HCT116 (cell line): ENCODE results near the gene FBXO7. TPM values are rescaled to one million over a fixed set of nuclear protein-coding genes. Genes with fewer than 3 reads are reported as not detected.

ENCODE experiments used
- ATAC-seq: fragments of 200-7000 bp; cut with Tn5 transposase; 2 replicates; pipeline ENCODE4 v1.9.1; 2020; ENCODE audit warnings: mild to moderate bottlenecking, moderate library complexity
- BruUV-seq: library from RNA; stranded (reverse); fragments of 400-500 nt; replicated peaks from 2 replicates; lab custom pipeline; 2021; lab: Mats Ljungman, UMichigan
- CTCF ChIA-PET: fragments of 300-600 bp; sonication (Branson Sonifier 250); formaldehyde crosslinking; loops from one replicate; lab custom pipeline; 2021; ENCODE audit warnings: antibody characterized with exemption; lab: Charles Lee
- POLR2A ChIA-PET: fragments of 300-600, 350-600 bp; sonication (Branson Sonifier 250); formaldehyde crosslinking; loops from one replicate; lab custom pipeline; 2021; ENCODE audit warnings: antibody characterized with exemption; lab: Charles Lee
- RAD21 ChIA-PET, 2 experiments: fragments of 300-600 bp; sonication (Branson Sonifier 250); formaldehyde crosslinking; loops; one replicate each; lab custom pipeline; 2023; ENCODE audit warnings: low total read pairs in 2 of 2; ENCODE audit not compliant: uncharacterized antibody in 2 of 2, unreplicated experiment in 2 of 2, low non-redundant PET in 1 of 2; lab: Charles Lee
- DNase-seq: peaks from one replicate; pipeline ENCODE4 v3.0.0-alpha.2; 2010; ENCODE audit warnings: low read depth, low spot score
- H2AFZ ChIP-seq: fragments of 200-600 bp; shearing (Covaris generic), sonication (generic); 2 replicates; pipeline ENCODE4 v1.6.1; 2017; ENCODE audit warnings: low read depth, mixed run types, mixed read lengths, antibody characterized with exemption, low read length; ENCODE audit not compliant: poor library complexity, severe bottlenecking
- H3K27ac ChIP-seq: 2 replicates; pipeline ENCODE4 v1.5.1; 2012; ENCODE audit warnings: low read depth, low read length
- H3K27me3 ChIP-seq: fragments of 200-600 bp; sonication (generic); 2 replicates; pipeline ENCODE4 v1.6.1; 2016; ENCODE audit warnings: mixed run types, low read length, mixed read lengths; ENCODE audit not compliant: insufficient read depth
- H3K36me3 ChIP-seq, 2 experiments: fragments of 200-500 bp in 1 of 2; fragments of 200-600 bp in 1 of 2; sonication (Bioruptor generic) in 1 of 2; sonication (generic) in 1 of 2; 2 replicates each; pipeline versions ENCODE4 v1.5.1 to v1.6.1; 2014 to 2016; ENCODE audit warnings: low read length in 2 of 2, inconsistent platforms in 1 of 2, mixed read lengths in 1 of 2, mixed run types in 1 of 2; ENCODE audit not compliant: insufficient read depth in 2 of 2, control insufficient read depth in 1 of 2
- H3K4me1 ChIP-seq, 2 experiments: fragments of 200-600 bp in 1 of 2; sonication (generic) in 1 of 2; 2 replicates each; pipeline versions ENCODE4 v1.5.1 to v1.6.1; 2012 to 2017; ENCODE audit warnings: low read length in 2 of 2, inconsistent platforms in 1 of 2, mild to moderate bottlenecking in 1 of 2, mixed read lengths in 1 of 2, mixed run types in 1 of 2, moderate library complexity in 1 of 2; ENCODE audit not compliant: insufficient read depth in 2 of 2, control insufficient read depth in 1 of 2
- H3K4me2 ChIP-seq: fragments of 200-600 bp; sonication (generic); 2 replicates; pipeline ENCODE4 v1.6.1; 2017; ENCODE audit warnings: mixed run types, low read length, mixed read lengths
- H3K4me3 ChIP-seq, 2 experiments: fragments of 200-600 bp in 1 of 2; sonication (generic) in 1 of 2; replicated peaks in 1 of 2; 2 replicates each; pipeline ENCODE4 v1.5.1; 2011 to 2016; ENCODE audit warnings: low read length in 2 of 2, control low read depth in 1 of 2, low read depth in 1 of 2, mild to moderate bottlenecking in 1 of 2, mixed read lengths in 1 of 2, mixed run types in 1 of 2
- H3K79me2 ChIP-seq: fragments of 200-600 bp; sonication (generic); 2 replicates; pipeline ENCODE4 v1.6.1; 2017; ENCODE audit warnings: mild to moderate bottlenecking, mixed run types, low read length, moderate library complexity, mixed read lengths; ENCODE audit not compliant: insufficient read depth
- H3K9ac ChIP-seq: fragments of 200-600 bp; sonication (generic); 2 replicates; pipeline ENCODE4 v1.6.1; 2016; ENCODE audit warnings: low read length, mixed read lengths
- H3K9me2 ChIP-seq: fragments of 200-600 bp; sonication (generic), shearing (Covaris generic); 2 replicates; pipeline ENCODE4 v1.6.1; 2017; ENCODE audit warnings: mixed run types, mild to moderate bottlenecking, moderate library complexity; ENCODE audit not compliant: insufficient read depth
- H3K9me3 ChIP-seq, 2 experiments: fragments of 200-500 bp in 1 of 2; fragments of 200-600 bp in 1 of 2; sonication (Bioruptor generic) in 1 of 2; sonication (generic) in 1 of 2; 2 replicates each; pipeline ENCODE4 v1.6.1; 2014 to 2017; ENCODE audit warnings: low read length in 2 of 2, mixed read lengths in 2 of 2, inconsistent platforms in 1 of 2, low read depth in 1 of 2, mild to moderate bottlenecking in 1 of 2, mixed run types in 1 of 2, moderate library complexity in 1 of 2; ENCODE audit not compliant: control insufficient read depth in 1 of 2, insufficient read depth in 1 of 2
- H4K20me1 ChIP-seq: fragments of 200-600 bp; sonication (generic), shearing (Covaris generic); 2 replicates; pipeline ENCODE4 v1.6.1; 2017; ENCODE audit warnings: mixed run types, mild to moderate bottlenecking, moderate library complexity; ENCODE audit not compliant: insufficient read depth
- ATF3 ChIP-seq: IDR thresholded peaks from 2 replicates; pipeline ENCODE4 v1.6.1; 2012
- ELF1 ChIP-seq: IDR thresholded peaks from 2 replicates; pipeline ENCODE4 v1.6.1; 2012; ENCODE audit warnings: low read depth, borderline replicate concordance
- EZH2phosphoT487 ChIP-seq: fragments of 200-600 bp; IDR thresholded peaks from 2 replicates; pipeline ENCODE4 v1.6.1; 2018; ENCODE audit warnings: antibody characterized with exemption, borderline replicate concordance
- JUND ChIP-seq: IDR thresholded peaks from 2 replicates; pipeline ENCODE4 v1.6.1; 2012
- POLR2A ChIP-seq: IDR thresholded peaks from 2 replicates; pipeline ENCODE4 v1.7.0; 2011; ENCODE audit warnings: borderline replicate concordance; ENCODE audit not compliant: insufficient read depth, insufficient read length; ENCODE audit errors: extremely low read depth
- RAD21 ChIP-seq: IDR thresholded peaks from 2 replicates; pipeline ENCODE4 v1.6.1; 2012; ENCODE audit warnings: low read depth, mild to moderate bottlenecking
- REST ChIP-seq: IDR thresholded peaks from 2 replicates; pipeline ENCODE4 v1.6.1; 2012; ENCODE audit warnings: low read depth
- SIN3A ChIP-seq: IDR thresholded peaks from 2 replicates; pipeline ENCODE4 v1.6.1; 2012; ENCODE audit warnings: low read depth
- SRF ChIP-seq: IDR thresholded peaks from 2 replicates; pipeline ENCODE4 v1.6.1; 2012; ENCODE audit warnings: low read depth
- ZFX ChIP-seq: fragments of 450-650 bp; IDR thresholded peaks from 2 replicates; pipeline ENCODE4 v1.6.1; 2017
- ZNF274 ChIP-seq: fragments of 200-500 bp; sonication (Bioruptor generic); IDR thresholded peaks from 2 replicates; pipeline ENCODE4 v1.6.1; 2014; ENCODE audit warnings: mild to moderate bottlenecking, low read depth, low read length, inconsistent platforms
- intact Hi-C: fragments of 100-400 bp; cut with micrococcal nuclease; formaldehyde crosslinking; loops from 2 replicates; pipeline ENCODE4 v1.10.0; 2022
- total RNA-seq: library from RNA; stranded (reverse); gene quantifications from one replicate; pipeline ENCODE4 v1.2.1, GENCODE V29; 2021; ENCODE audit not compliant: unreplicated experiment

Gene FBXO7
- total RNA-seq, 1 experiment from 2014 or later = 69.2 TPM

DNA sequence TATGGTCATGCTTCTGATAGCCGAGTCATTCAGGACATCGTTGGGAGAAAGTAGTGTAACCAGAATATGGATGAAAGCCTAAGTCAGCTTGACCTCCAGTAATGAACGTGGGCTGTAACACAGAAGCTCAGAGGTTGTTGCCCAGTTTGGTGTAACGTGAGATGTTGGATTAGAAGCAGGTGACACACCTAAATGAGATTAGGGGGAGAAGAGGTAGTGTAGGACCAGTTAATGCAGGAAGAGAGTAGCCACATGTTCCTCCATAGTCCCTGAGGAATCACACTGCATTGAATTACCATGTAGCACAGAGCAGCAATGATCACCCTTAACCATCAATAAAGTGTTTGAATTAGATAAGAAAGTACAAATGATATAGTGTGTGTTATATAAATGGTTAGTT lies 20.4 kb downstream of the FBXO7 start (continued):
- TF ChIP-seq SIN3A = no peak
- TF ChIP-seq ZFX = no peak

GRCh38 chr22:32499666-32500065 lies 25.1 kb downstream of the FBXO7 start:
- ATAC-seq = no peak
- H3K9me3 ChIP-seq = no peaks in the 10 kb centered on the region
- H3K9me2 ChIP-seq = no peaks in the 10 kb centered on the region
- no TSS peak for BruUV-seq
- H3K27me3 ChIP-seq = no peaks in the 10 kb centered on the region
- ChIA-PET RAD21 (no interaction called here), POLR2A (no interaction called here), CTCF (no interaction called here)
- no peaks in the 10 kb centered on the region for H4K20me1 ChIP-seq
- intact Hi-C loops = no loop called here
- no peak overlapping the region for H3K27ac ChIP-seq
- no peaks in the 10 kb centered on the region for H3K4me1 ChIP-seq
- H2AFZ ChIP-seq = no peak overlapping the region
- DNase-seq = no peak
- TF ChIP-seq SIN3A (no peak), ATF3 (no peak), EZH2phosphoT487 (no peak), REST (no peak), POLR2A (no peak), JUND (no peak), RAD21 (no peak), ZFX (no peak), SRF (no peak), ZNF274 (no peak), ELF1 (no peak)
- H3K79me2 ChIP-seq = no peaks in the 10 kb centered on the region
- H3K4me3 ChIP-seq = no peak overlapping the region
- H3K4me2 ChIP-seq = no peak overlapping the region
- H3K36me3 ChIP-seq = peaks cover 24 to 30% of the 10 kb centered on the region in 2 experiments; a peak in 3 of 4 replicates
- H3K9ac ChIP-seq = no peak overlapping the region
